Measurements from ENCODE around the gene KCNIP1. TPM values are rescaled to one million over a fixed set of nuclear protein-coding genes. Genes with fewer than 3 reads are reported as not detected.

The KCNIP1 gene
- total RNA-seq, 1 donor from 2014 or later, result 12.6 TPM

DNA sequence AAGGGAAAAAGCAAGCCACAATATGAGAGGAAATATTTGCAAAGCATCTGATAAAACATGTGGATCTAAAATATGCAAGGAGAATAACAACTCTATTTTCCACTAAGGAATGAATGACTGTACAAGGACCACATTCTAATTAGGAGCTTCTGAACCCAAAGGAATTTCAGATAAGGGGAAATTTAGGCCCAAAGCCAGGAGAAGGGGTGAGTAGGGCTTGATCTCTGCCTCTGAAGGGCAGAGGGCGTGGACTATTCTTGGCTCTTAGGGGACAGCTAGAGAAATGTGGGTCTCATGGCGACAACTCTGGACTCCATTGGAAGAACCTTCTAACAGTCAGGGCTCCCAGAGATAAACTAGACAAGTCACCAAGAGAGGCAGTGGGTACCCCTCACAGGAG lies 147.0 kb downstream of the KCNIP1 start:
- no peak for DNase-seq (ENCODE audit: extremely low spot score, unreplicated experiment)
- Mint-ChIP-seq H3K9me3 (ENCODE audit: unreplicated experiment) (no peaks in the 10 kb centered on the region), H3K4me3 (ENCODE audit: unreplicated experiment) (no peak overlapping the region), H3K4me1 (ENCODE audit: unreplicated experiment) (peaks cover 2% of the 10 kb centered on the region), H3K27me3 (ENCODE audit: unreplicated experiment) (peaks cover 14% of the 10 kb centered on the region), H3K27ac (ENCODE audit: unreplicated experiment) (no peak overlapping the region), H3K36me3 (ENCODE audit: unreplicated experiment) (no peaks in the 10 kb centered on the region)
- TF ChIP-seq, protein P1, sequence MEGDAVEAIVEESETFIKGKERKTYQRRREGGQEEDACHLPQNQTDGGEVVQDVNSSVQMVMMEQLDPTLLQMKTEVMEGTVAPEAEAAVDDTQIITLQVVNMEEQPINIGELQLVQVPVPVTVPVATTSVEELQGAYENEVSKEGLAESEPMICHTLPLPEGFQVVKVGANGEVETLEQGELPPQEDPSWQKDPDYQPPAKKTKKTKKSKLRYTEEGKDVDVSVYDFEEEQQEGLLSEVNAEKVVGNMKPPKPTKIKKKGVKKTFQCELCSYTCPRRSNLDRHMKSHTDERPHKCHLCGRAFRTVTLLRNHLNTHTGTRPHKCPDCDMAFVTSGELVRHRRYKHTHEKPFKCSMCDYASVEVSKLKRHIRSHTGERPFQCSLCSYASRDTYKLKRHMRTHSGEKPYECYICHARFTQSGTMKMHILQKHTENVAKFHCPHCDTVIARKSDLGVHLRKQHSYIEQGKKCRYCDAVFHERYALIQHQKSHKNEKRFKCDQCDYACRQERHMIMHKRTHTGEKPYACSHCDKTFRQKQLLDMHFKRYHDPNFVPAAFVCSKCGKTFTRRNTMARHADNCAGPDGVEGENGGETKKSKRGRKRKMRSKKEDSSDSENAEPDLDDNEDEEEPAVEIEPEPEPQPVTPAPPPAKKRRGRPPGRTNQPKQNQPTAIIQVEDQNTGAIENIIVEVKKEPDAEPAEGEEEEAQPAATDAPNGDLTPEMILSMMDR (IDR thresholded peaks at IDR 0.05), result no peak

DNA sequence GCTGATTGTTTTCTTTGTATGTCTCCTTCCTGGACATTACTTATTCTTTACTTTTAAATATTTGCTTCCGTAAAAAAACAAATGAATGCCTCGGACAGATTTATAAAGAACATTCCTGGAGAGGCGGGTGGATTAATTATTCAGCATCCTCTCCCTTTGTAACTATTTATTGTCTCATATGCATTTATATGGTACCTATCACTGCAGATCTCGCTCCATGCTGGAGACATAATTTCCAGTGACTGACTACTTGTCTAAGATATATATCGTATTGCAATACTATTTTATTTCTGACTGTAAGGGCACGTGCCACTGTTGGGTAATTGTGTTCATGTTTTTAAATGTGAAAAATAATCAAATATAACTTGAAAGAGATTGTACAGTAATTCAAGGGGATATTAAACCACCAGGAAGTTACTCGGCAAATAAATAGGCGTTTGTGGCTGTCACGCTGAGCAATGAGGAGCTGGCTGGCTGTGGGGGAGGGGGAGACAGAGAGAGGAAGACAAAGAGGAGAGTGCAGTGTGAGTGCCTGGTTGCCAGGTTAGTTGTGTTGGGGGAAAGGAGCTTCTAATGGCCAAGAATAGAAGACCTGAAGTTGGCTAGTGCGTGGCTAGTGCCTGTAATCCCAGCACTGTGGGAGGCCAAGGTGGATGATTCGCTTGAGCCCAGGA lies 147.9 kb downstream of the KCNIP1 start:
- H3K27ac Mint-ChIP-seq (ENCODE audit: unreplicated experiment), result no peak overlapping the region
- TF ChIP-seq, protein P1 (IDR thresholded peaks at IDR 0.05), result no peak
- H3K36me3 Mint-ChIP-seq (ENCODE audit: unreplicated experiment), result no peaks in the 10 kb centered on the region
- no peak overlapping the region for H3K4me3 Mint-ChIP-seq (ENCODE audit: unreplicated experiment)
- H3K27me3 Mint-ChIP-seq (ENCODE audit: unreplicated experiment), result peaks cover 7% of the 10 kb centered on the region
- peaks cover 2% of the 10 kb centered on the region for H3K4me1 Mint-ChIP-seq (ENCODE audit: unreplicated experiment)
- DNase-seq (ENCODE audit: extremely low spot score, unreplicated experiment), result no peak
- no peaks in the 10 kb centered on the region for H3K9me3 Mint-ChIP-seq (ENCODE audit: unreplicated experiment)

DNA sequence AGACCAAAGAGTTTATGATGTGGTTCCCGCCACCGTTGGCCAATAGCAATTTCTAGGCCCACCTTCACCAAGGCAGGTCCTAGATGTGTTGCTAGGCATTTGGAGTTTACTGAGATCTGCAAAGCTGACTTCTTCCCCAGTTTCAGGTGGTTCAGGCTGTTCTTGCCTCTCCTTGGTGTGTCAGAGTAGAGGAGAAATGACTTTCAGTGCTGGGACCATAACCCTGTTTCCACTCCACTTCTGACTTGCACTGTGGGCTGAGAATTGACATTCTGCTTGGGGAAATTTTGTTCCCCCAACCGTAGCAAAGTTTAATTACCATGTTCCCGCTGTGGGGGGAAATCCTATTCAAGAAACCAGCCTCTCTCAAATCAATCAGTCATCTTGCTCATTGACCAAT lies 151.7 kb downstream of the KCNIP1 start:
- H3K9me3 Mint-ChIP-seq (ENCODE audit: unreplicated experiment), result no peaks in the 10 kb centered on the region

DNA sequence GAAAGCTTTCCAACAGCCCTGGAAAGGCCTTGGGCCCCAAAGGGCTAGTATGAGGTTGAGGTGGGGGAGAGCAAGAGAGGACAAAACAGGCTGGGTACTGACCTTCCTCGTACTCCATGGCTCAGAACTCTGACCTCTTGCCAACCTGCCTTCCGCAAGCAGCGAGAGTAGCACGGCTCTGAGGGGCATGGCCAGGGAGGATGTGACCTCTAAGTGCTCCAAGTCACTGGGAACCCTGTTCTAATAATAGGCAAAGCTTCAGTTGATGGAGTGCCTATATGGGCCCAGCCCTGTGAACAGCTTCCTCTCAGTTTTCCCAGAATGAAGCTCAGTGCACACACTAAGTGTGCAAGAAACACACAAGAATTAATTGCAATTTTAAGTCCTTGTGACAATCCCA lies 152.1 kb downstream of the KCNIP1 start:
- Mint-ChIP-seq H3K27me3 (ENCODE audit: unreplicated experiment) (peaks cover 5% of the 10 kb centered on the region), H3K9me3 (ENCODE audit: unreplicated experiment) (no peaks in the 10 kb centered on the region), H3K4me1 (ENCODE audit: unreplicated experiment) (no peaks in the 10 kb centered on the region), H3K4me3 (ENCODE audit: unreplicated experiment) (no peak overlapping the region), H3K27ac (ENCODE audit: unreplicated experiment) (no peak overlapping the region), H3K36me3 (ENCODE audit: unreplicated experiment) (no peaks in the 10 kb centered on the region)
- TF ChIP-seq, protein P1 (IDR thresholded peaks at IDR 0.05), result no peak
- no peak for DNase-seq (ENCODE audit: extremely low spot score, unreplicated experiment)

More for the DNA sequence above, 151.7 kb downstream of the KCNIP1 start:
- Mint-ChIP-seq H3K36me3 (ENCODE audit: unreplicated experiment) (no peaks in the 10 kb centered on the region), H3K4me1 (ENCODE audit: unreplicated experiment) (no peaks in the 10 kb centered on the region), H3K27me3 (ENCODE audit: unreplicated experiment) (peaks cover 5% of the 10 kb centered on the region), H3K27ac (ENCODE audit: unreplicated experiment) (no peak overlapping the region), H3K4me3 (ENCODE audit: unreplicated experiment) (no peak overlapping the region)
- TF ChIP-seq, protein P1 (IDR thresholded peaks at IDR 0.05), result no peak
- DNase-seq (ENCODE audit: extremely low spot score, unreplicated experiment), result no peak

DNA sequence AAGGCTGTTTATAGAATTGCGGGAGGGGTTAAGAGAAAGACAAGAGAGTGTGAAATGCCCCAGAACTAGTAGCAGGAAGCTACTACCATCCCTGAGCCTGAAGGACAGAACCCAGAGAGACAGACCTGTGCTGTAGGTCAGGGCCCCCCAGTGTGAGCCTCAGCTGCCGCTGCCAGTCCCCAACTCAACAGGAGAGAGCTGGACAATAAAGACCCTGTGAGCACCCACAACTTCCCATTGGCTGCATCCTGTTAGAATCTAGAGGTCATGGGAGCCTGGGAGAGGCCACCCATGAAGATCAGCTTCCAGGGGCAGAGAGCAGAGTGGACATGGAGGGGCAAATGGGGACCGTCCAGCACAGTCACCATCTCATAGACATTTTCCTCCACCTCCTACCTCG lies 152.5 kb downstream of the KCNIP1 start:
- no peak for DNase-seq (ENCODE audit: extremely low spot score, unreplicated experiment)
- H3K4me3 Mint-ChIP-seq (ENCODE audit: unreplicated experiment), result no peak overlapping the region
- H3K4me1 Mint-ChIP-seq (ENCODE audit: unreplicated experiment), result no peaks in the 10 kb centered on the region
- TF ChIP-seq, protein P1 (IDR thresholded peaks at IDR 0.05), result no peak
- H3K27me3 Mint-ChIP-seq (ENCODE audit: unreplicated experiment), result peaks cover 5% of the 10 kb centered on the region
- no peaks in the 10 kb centered on the region for H3K36me3 Mint-ChIP-seq (ENCODE audit: unreplicated experiment)
- H3K27ac Mint-ChIP-seq (ENCODE audit: unreplicated experiment), result no peak overlapping the region
- H3K9me3 Mint-ChIP-seq (ENCODE audit: unreplicated experiment), result no peaks in the 10 kb centered on the region

Measured in osteocyte (in vitro differentiated cells).